Ovary (tissue), 3 donors: ENCODE measurements around the gene SOCS6.
"Not testable (repeated sequence)": the region's sequence is repeated elsewhere in the genome, so short reads cannot be mapped to it uniquely, and the experiment has no call there.

Experiments
- EP300 ChIP-seq: sonication (generic); formaldehyde crosslinking; IDR thresholded peaks from one replicate; pipeline ENCODE4 v1.6.1; 2017; ENCODE audit warnings: antibody characterized with exemption
- POLR2A ChIP-seq: fragments of 450-650 bp; IDR thresholded peaks from one replicate; pipeline ENCODE4 v1.6.1; 2017; ENCODE audit warnings: antibody characterized with exemption, mild to moderate bottlenecking, moderate library complexity
- TF ChIP-seq, protein P1 (sequence below), 3 donors: fragments of 450-650 bp in 2 of 3; fragments of 200-600 bp in 1 of 3; IDR thresholded peaks; one replicate each; pipeline versions ENCODE4 v1.5.1 to v1.8.0; 2016 to 2022; ENCODE audit warnings: antibody characterized with exemption in 3 of 3, mild to moderate bottlenecking in 1 of 3
- donor health status: DM: no; HTN: no; CAD: no.

DNA sequence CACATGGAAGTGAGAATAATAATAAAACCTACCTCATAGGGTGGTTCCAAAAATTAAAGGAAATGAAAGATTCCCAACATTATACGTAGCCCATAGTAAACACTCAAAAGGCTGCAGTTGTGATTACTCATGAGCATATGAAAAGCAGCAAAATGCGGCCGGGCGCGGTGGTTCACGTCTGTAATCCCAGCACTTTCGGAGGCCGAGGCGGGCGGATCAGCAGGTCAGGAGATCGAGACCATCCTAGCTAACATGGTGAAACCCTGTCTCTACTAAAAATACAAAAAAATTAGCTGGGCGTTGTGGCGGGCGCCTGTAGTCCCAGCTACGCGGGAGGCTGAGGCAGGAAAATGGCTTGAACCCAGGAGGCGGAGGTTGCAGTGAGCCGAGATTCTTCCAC lies 39.0 kb upstream of the SOCS6 start:
- TF ChIP-seq, protein P1, sequence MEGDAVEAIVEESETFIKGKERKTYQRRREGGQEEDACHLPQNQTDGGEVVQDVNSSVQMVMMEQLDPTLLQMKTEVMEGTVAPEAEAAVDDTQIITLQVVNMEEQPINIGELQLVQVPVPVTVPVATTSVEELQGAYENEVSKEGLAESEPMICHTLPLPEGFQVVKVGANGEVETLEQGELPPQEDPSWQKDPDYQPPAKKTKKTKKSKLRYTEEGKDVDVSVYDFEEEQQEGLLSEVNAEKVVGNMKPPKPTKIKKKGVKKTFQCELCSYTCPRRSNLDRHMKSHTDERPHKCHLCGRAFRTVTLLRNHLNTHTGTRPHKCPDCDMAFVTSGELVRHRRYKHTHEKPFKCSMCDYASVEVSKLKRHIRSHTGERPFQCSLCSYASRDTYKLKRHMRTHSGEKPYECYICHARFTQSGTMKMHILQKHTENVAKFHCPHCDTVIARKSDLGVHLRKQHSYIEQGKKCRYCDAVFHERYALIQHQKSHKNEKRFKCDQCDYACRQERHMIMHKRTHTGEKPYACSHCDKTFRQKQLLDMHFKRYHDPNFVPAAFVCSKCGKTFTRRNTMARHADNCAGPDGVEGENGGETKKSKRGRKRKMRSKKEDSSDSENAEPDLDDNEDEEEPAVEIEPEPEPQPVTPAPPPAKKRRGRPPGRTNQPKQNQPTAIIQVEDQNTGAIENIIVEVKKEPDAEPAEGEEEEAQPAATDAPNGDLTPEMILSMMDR (IDR thresholded peaks at IDR 0.05), result not testable (repeated sequence)
- not testable (repeated sequence) for TF ChIP-seq POLR2A, EP300
